Medulla oblongata (tissue), 1 donor: ENCODE results near the gene ARNT2.

ENCODE experiments used
- DNase-seq: peaks from one replicate; pipeline ENCODE4 v3.0.0-alpha.2; 2015; ENCODE audit errors: extremely low spot score

The ARNT2 gene

GRCh38 chr15:80591938-80592825 lies 188.0 kb downstream of the ARNT2 start:
- DNase-seq: no peak

GRCh38 chr15:80593486-80594030 lies 189.4 kb downstream of the ARNT2 start:
- no peak for DNase-seq

DNA sequence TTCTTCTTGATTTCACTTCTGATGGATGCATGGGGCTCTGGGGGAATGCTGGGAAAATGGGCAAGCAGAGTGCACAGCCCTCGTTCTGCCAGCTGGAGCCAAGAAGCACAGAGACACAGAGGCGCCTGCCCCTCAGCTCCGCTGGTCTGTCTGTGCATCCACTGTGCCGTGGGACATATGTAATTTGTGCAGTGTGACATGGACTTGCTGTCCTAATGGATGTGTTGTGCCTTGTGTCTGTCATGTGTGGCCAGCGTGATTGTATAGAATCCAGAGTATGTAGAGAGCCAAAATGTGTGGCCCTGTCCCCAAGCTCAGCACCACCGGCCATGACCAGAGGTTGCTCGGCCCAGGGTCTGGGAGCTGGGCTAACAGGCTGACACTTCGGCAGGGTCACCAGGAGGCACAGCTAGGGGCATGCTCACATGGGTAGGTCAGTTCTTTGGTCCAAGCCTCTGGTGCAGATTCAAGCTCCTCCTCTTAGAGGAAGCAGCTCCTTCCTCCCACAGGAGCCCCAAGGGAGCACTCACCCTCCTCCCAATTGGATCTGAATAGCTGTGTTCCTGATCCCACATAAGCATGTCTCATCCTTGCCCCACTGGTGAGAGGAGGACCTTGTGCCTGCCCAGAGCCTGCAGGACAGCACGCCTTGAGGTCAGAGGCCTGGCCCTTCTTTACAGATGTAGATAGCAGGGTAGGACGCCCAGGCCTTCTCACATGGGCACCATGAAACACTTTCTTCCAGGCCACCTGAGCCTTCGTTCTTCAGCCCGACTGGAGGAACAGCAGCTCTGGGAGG lies 190.1 kb downstream of the ARNT2 start:
- no peak for DNase-seq

DNA sequence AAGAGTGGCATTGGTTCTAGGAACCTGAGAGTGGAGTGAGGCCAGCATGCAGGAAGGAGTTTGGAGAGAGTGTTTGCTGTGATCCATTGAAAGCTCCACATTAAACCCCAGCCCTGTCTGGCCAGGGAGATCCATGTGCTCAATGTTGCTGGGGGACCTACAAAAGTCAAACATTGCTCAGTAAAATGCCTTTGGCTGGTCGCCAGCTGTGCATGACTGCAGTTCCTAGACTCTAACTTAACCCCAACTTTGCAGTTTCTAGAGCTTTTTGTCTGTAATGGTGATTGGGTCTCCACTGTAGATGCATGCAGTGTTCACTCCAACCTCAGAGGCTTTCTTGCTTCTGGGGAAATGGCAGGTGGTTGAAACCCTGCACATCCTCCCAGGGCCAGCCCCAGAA lies 191.2 kb downstream of the ARNT2 start:
- DNase-seq: no peak

GRCh38 chr15:80596521-80596976 lies 192.4 kb downstream of the ARNT2 start:
- no peak for DNase-seq

DNA sequence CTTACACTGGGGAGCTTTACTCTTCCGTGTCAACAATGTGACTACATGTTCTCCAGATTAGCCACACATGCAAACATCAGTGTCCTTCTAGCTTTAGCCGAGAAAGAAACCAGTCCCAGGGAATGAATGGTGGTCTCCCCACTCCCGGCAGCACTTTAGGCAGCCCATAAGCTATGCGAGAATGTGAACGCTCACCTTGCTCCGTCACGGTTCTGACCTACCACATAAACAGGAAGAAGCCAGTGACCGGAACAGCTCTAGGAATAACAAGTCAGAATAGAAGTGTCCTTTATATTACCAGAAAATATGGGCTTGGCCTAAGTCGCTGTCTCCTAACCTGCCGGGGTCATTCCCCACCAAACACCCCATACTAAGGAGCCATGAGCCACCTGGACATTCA lies 192.9 kb downstream of the ARNT2 start:
- DNase-seq: no peak

GRCh38 chr15:80599359-80599758 lies 195.2 kb downstream of the ARNT2 start:
- DNase-seq: no peak

DNA sequence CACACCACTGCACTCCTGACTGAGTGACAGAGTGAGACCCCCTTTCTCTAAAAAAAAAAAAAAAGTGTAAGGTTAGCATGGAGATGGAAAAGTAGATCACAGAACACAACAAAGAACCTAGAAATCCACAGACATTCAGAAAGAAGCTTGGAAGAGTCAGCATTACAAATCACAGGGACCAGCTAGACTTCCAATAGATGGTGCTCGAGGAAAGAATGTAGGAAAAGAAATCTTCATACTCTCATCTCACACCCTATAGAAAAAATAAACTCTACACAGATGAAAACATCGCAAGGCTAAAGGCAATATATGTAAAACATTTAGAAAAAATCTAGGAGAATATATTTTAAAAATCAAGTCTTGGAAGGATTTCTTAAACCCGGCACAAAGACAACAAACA lies 196.4 kb downstream of the ARNT2 start:
- DNase-seq: no peak

GRCh38 chr15:80601256-80601655 lies 197.1 kb downstream of the ARNT2 start:
- no peak for DNase-seq

- DNase-seq: no peak
Observed at GRCh38 chr15:80604583-80605575, 200.7 kb downstream of the ARNT2 start.

DNA sequence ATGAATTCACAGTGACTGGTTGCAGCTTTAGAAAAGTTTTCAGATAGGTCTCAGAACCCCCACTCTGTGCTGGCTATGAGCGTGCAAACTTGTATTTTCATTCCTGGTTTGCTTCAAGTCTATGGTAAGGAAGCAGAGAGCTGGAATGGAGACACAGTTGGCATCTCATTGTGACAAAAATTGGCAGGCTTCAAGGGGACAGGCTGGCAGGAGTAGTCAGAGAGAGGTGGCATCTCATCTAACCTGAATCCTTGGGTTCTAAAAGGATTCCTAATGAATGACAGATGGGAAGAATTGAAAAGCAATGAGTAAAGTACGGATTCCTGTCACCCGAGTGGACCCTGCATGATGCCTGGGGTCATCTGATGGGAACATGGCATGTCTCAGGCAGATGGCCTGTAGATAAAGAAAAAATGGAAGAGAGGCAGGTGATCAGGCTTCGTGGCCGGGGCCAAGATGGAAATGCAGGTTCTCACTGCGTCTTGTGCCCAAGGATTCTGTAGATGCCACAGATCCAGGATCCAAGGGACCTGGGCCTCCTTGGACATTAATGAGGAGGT lies 201.5 kb downstream of the ARNT2 start:
- DNase-seq: no peak

- no peak for DNase-seq
Observed at GRCh38 chr15:80606511-80607071, 202.4 kb downstream of the ARNT2 start.

- no peak for DNase-seq
Observed at GRCh38 chr15:80607287-80607980, 203.3 kb downstream of the ARNT2 start.

GRCh38 chr15:80608688-80609087 lies 204.5 kb downstream of the ARNT2 start:
- DNase-seq: no peak

DNA sequence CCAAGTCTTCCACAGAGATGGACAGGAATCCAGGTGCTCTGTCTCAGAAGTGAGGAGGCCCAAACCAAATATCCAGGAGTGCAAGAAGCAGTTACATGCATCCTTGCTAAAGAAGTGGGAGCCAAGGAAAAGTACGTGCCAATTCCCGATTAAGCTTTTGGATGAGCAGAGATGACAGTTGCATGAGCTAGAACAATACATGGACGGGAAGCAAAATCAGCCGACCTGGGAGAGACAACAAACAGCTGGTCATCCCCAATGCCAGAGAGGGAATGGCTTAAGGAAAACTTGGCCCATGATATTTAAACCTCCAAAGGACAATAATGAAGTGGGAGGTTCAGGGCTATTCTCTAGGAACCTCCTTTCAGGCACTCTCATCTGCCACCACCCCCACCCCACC lies 204.9 kb downstream of the ARNT2 start:
- DNase-seq: no peak

DNA sequence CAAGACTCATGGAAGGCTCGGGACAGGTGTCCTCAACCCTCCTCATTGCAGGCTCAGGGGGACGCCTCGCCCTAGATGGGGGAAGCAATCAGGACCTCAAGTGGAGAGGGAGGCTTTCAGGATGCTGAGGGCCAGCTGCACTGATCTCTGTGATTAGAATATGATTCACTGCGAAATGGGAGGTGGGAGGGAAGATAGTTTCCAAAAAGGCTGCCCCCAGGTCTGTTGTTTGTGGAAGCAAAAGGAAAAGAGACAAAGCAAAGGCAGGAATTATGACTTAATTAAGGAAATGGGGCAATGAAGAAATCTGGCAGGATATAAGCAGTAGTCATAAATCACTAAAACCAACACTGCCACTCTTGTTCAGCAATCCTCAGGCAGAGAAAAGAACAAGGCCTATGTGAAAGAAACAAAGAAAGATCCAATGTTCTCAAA lies 205.3 kb downstream of the ARNT2 start:
- peak; percentile 21 for DNase-seq

GRCh38 chr15:80611543-80612080 lies 207.4 kb downstream of the ARNT2 start:
- DNase-seq: no peak

GRCh38 chr15:80612118-80612823 lies 208.1 kb downstream of the ARNT2 start:
- DNase-seq: no peak

- no peak for DNase-seq
Observed at GRCh38 chr15:80613762-80614365, 209.7 kb downstream of the ARNT2 start.
